H4 (cell line): ENCODE data around the gene KHSRP. TPM values are rescaled to one million over a fixed set of nuclear protein-coding genes. Genes with fewer than 3 reads are reported as not detected.
"Not testable (repeated sequence)": the region's sequence is repeated elsewhere in the genome, so short reads cannot be mapped to it uniquely, and the experiment has no call there.

Source experiments
- DNase-seq: peaks from one replicate; pipeline ENCODE4 v3.0.0-alpha.2; 2015; ENCODE audit warnings: low spot score
- total RNA-seq: library from RNA; depleted of rRNA; stranded (reverse); fragments of >200 nt; shearing (Covaris generic); gene quantifications from 2 replicates; pipeline ENCODE4 v1.2.3, GENCODE V29; 2014

The KHSRP gene
- total RNA-seq, 1 experiment from 2014 or later, result 48.5 TPM

DNA sequence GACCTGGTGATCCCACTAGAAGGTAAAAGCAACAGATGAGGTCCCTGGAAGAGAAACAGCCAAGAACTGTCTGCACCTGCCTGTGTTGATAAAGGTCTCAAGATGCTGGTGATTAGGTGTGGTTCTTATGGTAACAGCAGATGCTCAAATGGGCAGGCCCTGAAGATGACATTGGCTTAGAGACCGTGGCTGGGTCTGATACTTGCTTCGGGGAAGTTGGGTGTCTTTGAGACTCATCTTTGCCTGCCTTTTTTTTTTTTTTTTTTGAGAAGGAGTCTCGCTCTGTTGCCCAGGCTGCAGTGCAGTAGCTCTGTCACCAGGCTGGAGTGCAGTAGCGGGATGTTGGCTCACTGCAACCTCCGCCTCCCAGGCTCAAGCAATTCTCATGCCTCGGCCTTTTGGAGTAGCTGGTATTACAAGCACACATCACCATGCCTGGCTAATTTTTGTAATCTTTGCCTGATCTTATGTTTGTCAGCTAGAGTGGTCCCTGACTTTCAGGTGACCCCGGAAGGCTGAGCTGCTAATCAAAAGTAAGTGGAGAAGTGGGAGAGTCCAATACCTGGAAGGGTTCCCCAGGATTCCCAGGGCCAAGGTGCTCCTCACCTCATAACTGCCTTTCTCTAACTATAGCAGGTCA is 27.1 kb upstream of the KHSRP start:
- DNase-seq, result no peak

DNA sequence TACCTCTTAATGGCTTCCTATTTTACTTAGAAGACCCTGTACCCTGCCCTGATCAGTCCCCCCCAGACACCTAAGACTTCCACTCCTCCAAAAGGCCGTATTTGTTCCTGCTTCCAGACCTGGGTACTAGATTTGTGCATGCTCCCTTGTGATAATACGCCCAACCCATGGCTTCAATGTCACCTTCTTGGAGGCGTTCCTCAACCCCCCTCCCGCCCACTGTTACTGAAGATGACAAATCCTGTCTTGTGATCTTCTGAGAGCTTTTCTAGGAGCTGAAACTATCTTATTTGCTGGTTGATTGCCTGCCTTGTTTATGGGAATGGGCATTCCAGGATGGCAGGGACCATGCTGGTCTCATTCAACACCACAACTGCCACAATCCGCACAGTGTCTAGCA is 25.6 kb upstream of the KHSRP start:
- no peak for DNase-seq

DNA sequence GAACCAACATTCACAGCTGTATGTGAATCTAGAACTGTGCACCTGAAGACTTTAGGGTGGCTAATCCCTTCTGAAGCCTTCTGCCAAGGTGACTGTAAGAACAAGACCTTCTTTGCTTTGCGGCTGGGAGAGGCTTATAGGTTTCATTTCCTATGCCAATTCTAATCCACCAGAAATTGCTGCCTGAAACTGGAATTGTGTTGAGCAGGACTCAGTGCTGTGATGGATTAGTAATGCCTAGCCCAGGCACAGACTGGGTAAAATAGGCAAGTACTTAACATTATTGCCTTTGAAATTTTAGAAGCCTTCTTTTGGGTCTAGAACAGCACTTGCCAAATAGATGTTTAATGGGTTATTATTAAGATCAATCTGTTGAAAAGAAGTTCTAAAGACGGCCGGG is 23.4 kb upstream of the KHSRP start:
- no peak for DNase-seq

DNA sequence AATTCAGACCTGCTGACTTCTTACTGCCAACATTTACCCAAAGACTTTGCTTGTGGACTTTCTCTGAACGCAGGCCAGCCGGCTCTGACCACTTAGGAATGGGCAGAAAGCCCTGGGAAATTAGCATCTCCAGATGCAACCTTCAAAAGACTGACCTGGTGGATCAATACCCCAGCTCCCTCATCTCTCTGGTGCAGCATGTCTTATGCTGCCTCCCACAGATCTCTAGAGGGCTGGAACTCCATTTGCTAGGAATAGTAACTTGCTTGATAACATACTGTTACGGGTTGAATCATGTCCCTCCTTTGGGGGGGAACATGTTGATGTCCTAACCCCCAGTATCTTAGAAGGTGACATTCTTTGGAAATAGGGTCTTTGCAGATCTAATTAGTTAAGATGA is 21.8 kb upstream of the KHSRP start:
- DNase-seq, result no peak

DNA sequence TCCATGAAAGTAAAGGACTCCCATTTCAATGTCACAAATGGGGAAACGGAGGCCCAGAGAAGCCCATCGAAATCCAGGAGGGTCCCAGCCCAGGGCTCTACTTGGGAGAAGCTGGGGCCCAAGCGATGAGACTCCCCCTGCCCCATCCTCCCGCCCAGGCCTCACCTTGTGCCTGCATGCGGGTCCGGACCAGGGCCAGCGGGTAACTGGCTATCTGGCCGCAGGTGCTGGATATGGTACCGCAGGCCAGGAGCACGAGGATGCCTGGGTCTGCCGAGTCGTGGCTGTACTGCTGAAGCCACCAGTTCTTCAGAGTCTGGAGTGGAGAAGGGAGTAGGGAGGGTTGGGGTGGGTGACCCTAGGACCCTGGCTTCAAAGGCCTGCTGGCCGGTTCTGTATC is 19.4 kb upstream of the KHSRP start:
- no peak for DNase-seq

DNA sequence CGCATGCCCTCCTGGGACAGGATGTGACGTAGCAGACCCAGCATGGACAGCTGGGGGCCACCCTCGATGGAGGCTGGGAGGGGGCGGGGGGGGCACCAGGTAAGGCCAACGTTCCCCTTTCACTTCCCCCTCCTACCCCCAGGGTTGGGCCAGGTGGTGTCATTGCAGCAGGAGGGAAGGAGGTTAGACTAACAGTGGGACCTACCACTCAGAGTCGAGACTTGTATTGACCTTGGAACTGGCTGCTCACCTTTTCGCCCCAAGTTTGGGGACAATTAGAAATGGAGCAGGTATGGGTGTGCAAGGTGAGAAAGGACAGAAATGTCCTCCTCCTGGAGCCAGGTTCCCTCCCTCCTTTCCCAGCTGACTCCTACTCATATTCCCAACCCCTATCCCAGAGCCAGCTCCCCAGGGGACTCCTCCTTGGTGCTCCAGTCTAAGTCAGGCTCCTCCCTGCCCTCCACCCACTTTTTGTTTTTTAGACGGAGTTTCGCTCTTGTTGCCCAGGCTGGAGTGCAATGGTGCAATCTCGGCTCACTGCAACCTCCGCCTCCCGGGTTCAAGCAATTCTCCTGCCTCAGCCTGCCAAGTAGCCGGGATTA is 17.6 kb upstream of the KHSRP start:
- no peak for DNase-seq

DNA sequence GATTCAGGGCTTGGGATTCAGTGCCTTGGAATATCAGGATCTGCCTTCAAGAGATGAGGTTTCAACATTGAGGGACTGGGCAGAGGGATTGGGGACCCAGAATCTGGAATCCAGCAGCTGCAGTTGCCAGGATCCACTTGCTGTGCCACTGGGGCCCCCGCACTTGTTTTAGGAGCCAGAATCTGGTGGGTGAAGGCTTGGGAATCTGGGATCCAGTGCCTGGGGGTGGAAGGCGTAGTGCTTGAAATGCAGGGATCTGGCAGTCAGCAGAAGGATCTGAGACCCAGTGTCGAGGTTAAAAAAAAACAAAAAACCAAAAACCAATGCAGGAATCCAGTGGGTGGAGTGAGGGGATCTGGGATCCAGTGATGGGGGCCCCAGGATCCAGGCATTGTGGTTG is 16.3 kb upstream of the KHSRP start:
- no peak for DNase-seq

DNA sequence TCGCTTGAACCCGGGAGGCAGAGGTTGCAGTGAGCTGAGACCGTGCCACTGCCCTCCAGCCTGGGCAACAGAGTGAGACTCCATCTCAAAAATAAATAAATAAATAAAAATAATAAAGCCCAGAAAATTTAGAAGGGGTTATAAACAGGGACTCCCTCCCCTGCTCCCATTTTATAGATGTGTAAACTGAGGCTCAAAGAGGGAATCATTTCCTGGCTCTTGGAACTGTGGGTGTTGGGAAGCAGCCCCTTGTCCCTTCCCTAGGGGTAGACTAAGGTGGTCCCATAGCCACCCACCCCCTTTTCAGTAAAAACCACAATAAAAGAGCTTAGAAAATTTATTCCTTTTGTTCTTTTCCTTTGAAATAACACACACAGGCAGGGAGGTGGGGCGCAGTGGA is 15.1 kb upstream of the KHSRP start:
- DNase-seq, result no peak

DNA sequence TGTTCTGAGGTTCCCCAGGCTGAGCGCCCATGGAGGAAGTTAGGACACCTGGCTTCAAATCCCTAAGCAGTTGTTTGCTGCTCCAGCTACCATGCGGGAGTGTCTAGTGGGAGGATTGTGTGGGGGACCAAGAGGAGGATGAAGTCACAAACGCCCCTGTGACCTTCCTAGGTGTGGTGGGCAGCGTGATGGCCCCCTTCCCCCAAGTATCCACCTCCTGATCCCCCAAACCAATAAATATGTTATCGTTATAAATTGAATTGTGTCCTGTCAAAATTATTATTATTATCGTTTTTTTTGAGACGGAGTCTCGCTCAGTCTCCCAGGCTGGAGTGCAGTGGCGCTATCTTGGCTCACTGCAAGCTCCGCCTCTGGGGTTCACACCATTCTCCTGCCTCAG is 9.1 kb upstream of the KHSRP start, which contains the start of gene SLC25A41:
Gene SLC25A41 (minus strand): TSS at position 101 of the 400 bp plus-strand sequence. CDS start 70 bp downstream, at position 31.
- no peak for DNase-seq

DNA sequence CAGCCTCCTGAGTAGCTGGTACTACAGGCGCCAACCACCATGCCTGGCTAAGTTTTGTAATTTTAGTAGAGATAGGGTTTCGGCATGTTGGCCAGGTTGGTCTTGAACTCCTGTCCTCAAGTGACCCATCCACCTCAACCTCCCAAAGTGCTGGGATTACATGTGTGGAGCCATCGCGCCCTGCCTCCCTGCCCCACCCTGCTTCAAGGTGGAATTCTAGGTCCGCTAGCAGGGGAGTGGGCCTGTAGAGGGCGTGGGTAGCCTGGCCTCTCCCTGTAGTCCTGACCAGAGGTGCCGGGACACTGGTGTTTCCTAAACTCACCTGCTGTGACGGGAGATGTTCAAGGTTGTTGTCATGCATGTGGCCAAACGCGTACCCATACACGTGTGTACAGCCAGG is 8.6 kb upstream of the KHSRP start:
- DNase-seq, result no peak

DNA sequence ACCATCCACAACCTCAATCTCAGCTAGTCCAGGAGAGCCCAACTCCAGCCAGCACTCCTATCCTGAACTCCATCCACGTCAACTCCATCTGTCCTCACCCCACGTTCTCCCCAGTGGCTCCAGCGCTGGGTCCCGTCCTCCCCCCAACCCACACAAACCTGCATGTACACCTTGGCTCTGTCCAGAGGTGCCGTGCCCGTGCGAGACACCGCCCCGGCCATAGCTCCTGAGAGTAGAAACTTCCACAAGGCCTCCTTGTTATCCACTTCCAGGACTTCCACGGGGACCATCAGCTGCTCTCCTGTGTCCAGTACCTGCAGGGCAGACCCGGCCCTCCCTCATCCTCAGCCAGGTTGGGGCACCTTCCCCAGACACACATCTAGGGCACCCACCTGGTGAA is 7.3 kb upstream of the KHSRP start:
- no peak for DNase-seq

DNA sequence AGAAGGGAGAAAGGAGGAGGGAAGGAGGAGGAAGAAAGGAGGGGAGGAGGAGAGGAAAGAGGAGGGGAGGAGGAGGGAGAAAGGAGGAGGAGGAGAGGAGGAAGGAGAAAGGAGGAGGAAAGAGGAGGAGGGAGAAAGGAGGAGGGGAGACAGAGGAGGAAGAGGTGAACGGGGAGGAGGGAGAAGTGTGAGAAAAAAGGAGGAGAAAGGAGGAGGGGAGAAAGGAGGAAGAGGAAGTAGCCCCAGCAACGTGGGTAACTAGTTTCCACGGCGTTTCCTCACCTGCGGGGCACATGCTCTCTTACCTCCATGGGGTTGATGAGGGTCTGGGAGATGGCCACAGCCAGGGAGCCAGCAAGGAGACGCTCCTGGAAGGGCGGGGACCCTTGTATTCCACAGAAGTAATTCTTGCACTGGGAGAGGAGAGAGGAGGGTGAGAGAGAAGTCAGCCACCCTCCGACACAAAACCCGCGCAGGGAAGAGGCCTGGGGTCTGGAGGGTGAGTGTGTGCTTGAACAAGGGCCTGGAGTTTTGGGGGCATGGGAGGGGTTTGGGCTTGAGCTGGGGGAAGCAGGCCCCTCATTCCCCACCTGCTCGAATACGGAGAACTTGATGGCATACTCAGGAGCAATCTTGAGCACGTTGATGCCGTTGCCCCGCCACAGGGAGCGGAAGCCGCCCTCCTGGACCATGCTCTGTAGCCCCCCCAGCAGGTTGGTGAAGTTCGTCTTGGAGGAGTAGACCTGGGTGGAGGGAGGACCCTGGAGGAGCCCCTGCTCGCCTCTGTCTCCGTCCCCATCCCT is 5.0 kb upstream of the KHSRP start:
- DNase-seq, result no peak

DNA sequence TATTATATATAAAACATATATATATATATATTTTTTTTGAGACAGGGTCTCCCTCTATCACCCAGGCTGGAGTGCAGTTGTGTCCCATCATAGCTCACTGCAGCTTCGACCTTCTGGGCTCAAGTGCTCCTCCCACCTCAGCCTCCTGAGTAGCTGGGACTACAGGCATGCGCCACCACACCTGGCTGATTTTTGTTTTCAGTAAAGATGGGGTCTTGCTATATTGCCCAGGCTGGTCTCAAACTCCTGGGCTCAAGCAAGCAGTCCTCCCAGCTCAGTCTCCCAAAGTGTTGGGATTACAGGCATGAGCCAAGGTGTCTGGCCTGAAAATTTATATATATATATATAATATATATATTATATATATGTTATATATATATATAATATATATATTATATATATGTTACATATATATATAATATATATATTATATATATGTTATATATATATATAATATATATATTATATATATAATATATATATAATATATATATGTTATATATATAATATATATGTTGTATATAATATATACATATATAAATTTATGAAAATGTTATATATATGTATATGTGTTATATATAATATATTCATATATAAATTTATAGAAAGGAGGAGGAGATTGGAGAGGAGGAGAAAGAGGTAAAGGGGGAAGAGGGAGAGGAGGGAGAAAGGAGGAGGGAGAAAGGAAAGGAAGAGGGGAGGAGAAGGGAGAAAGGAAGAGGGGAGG is 4.2 kb upstream of the KHSRP start:
- DNase-seq, result not testable (repeated sequence)

DNA sequence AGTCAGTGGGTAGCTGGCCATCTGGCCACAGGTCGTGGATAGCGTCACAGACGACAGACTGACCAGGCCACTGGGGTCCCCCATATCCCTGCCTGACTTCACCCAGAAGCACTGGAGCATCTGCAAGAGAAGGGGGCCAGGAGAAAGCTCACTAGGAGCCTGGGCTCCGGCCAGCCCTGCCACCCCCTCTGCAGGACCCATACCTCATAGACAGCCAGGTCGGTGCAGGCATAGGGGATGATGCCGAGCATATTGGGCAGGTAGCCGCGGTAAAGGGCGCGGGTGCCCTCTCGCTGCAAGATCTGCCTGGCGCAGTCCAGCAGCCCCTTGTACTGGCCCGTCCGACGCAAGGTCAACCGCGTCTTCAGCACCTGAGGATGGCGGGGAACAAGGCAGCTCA is 2.5 kb upstream of the KHSRP start:
- no peak for DNase-seq

DNA sequence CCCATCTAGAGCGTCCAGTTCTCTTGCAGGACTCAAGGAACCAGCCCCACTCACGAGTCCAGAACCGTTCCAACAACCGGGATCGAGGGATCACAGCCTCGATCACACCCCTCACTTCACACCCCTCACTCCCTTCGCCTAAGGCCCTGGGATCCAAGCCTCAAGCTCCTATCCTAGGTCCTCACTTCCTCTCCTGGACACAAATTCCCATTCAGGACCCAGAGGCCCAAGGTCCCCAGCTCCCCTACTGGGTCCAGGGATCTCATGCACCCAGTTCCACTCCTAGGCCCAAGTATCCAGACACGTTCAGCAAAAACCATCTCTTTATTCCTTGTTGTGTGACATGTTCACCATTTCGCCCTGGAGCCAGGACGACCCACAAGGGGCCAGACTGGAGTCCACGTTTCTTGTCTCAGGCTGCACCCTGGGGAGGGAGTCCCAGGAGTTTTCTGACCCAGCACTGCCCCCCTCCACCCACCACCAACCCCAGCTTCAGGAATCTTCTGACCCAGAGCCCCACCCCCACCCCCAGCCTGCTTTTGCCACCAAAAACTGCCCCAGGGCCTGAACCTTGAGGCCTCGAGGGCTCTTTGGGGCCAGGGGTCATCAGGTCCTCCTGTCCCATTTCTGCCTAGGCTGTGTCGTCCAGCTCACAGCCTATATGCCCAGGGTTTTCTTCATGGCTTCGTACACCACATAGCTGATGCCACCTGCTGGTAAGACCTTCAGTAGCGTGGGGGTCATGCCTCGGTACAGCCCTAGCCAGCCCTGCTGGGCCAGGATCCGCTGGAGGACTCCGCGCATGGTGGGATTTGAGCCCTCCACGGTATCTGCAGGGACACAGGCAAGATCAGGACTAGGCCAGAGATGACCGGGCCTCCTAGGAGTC is 1.4 kb upstream of the KHSRP start:
- DNase-seq, result no peak

DNA sequence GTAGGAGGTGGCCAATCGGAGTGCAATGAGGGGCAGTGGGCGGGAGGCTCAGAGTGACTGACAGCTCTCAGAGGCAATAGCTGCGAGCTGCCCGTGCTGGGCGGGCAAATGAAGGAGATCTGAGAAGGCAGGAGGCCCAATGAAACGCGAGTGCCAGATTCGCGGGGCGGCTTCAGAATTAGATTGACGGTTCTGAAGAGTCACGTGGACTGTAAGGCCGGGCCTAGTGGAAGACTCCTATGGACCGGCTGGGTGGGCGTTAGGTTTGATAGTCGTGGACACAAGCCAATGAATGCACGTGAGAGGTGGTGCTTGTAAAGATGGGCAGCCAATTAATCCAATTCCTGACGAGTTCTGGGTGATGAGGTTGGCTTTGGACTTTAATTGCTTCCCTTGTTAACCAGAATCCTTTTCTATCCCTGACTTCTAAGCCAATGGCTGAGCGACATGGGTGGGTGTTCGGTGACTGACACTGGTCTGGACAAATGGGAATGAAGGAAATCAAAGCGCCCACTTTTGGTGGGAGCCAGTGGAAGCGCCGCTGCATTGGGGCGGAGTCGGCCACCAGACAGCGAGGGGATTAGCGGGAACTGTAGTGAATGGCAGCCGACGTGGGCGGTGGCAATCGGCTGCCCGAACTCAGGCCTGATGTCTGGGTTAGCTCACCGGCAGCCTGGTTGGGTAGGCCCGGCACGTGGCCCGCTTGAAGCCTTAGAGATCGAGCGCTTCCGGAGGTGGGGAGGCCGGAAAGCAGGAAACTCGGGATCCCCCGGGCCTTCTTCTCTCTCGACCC is 524 bp upstream of the KHSRP start:
- peak; percentile 100 for DNase-seq

DNA sequence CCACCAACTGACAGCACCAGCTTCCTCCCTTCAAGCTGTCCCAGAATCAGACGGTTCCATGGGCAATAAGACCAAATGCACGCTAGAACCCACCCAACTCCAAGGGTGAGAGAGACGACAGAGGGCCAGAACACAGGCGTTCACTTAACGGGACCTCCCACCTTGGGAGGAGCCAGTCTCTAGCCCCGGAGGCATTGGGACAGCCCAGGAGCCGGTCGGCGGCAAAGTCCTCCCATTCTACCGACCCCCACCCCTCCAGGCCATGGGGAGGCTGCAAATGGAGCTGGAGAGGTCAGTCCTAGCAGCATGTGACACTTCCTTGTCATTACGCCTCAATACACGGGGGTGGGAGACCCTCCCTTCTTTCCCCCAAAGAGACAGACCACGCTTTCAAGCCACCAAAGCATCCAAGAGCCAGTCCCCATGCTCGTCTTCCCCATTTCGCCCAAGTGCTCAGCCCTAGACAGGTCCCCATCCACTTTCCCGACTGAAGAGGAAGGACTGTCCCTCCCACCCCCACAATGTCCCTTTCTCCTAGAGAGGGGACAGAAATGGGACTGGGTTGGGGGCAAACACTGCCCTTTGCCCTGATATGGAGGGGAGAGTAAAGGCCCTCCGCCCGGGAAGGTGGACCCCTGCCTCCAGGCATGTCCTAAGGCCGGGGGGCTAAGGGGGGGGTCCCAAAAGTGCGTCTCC is 964 bp downstream of the KHSRP start:
- no peak for DNase-seq

DNA sequence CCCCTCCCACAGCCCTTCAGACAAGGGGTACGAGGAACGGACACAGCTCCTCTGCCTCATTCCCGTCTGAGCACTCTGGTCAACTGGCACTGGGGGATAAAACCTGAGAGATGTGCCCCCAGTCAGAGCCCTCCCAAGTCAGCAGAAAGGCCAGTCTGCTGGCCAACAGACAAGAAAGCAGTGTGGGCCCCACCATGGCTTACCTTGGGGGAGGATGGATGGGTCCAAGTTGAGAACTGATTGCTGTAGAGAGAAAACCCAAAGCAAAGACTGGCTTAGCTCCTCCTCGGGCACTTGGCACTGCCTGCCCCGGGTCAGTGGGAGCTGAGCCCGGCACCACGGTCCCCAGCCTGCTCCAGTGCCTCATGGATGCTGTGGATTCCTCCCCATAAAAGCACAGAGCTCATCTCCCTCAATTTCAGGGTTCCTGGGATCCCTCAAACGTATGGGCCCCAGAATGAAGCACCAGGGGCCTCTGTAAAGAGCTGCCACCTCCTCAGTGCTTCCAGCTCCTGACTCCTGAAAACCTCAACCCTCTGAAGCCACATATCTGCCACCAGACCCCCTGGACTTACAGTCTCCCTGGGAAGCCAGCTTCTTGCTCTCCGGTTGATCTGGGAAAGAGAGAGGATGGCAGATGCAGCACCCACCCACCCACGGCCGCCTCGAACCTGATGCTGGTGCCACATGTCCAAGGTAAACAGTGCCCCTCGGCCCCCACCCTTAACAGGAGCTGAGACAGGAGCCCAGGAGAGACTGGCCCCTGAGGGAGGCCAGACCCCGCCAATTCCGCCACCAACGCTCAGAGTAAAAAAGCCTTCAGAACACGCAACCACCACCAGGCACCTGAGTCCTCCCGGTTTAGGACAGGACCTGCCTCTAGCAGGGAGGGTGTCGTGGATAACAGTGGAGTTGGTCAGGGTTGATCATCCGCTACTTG is 3.3 kb downstream of the KHSRP start:
- DNase-seq, result no peak

DNA sequence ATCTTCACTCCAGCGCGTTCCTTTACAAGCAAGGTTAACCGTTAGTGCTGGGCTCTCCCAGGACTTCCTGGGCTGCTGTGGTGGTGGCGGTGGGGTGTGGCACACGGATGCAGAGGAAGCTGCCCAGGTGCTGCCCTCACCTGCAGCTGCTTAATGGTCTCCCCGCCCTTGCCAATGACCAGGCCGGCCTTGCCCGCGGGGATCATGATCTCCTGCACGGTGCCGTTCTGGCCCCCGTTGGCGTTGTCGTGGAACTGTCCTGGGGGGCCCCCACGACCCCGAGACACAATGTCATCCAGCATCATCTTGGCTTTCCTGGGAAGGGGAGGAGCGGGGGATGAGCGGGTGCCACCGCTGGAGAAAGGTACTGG is 6.1 kb downstream of the KHSRP start:
- DNase-seq, result no peak
